GM23338 (cell line): ENCODE data around the gene CACNA1H. TPM values are rescaled to one million over a fixed set of nuclear protein-coding genes. Genes with fewer than 3 reads are reported as not detected.

Source experiments
- ATAC-seq: fragments of 200-7000 bp; cut with Tn5 transposase; 3 replicates; pipeline ENCODE4 v1.9.1; 2020
- DNase-seq: peaks from one replicate; pipeline ENCODE4 v3.0.0-alpha.2; 2015; ENCODE audit warnings: low spot score
- H2AFZ ChIP-seq: fragments of 200-600 bp; sonication (generic); 2 replicates; pipeline ENCODE4 v1.8.0; 2016; ENCODE audit warnings: antibody characterized with exemption, mild to moderate bottlenecking, moderate library complexity
- H3F3A ChIP-seq: fragments of 200-600 bp; sonication (generic); replicated peaks from 2 replicates; pipeline ENCODE4 v1.8.0; 2017; ENCODE audit warnings: antibody characterized with exemption, mixed run types, low read depth
- H3K27ac ChIP-seq: fragments of 200-600 bp; sonication (generic); 2 replicates; pipeline ENCODE4 v1.6.1; 2016; ENCODE audit warnings: low read depth
- H3K27me3 ChIP-seq: fragments of 200-600 bp; sonication (generic); 2 replicates; pipeline ENCODE4 v1.8.0; 2016; ENCODE audit warnings: mild to moderate bottlenecking, mixed run types, moderate library complexity; ENCODE audit not compliant: insufficient read depth
- H3K36me3 ChIP-seq: fragments of 200-600 bp; sonication (generic); 2 replicates; pipeline ENCODE4 v1.8.0; 2016; ENCODE audit warnings: mild to moderate bottlenecking; ENCODE audit not compliant: insufficient read depth
- H3K4me1 ChIP-seq: fragments of 200-600 bp; sonication (generic); 2 replicates; pipeline ENCODE4 v1.8.0; 2016; ENCODE audit warnings: mild to moderate bottlenecking, moderate library complexity; ENCODE audit not compliant: insufficient read depth
- H3K4me2 ChIP-seq: fragments of 200-600 bp; sonication (generic); 2 replicates; pipeline ENCODE4 v1.7.1; 2017; ENCODE audit warnings: mixed run types
- H3K4me3 ChIP-seq: fragments of 200-600 bp; sonication (generic); 2 replicates; pipeline ENCODE4 v1.6.1; 2016; ENCODE audit warnings: mixed run types
- H3K79me2 ChIP-seq: fragments of 200-600 bp; sonication (generic); replicated peaks from 2 replicates; pipeline ENCODE4 v1.8.0; 2017; ENCODE audit warnings: mild to moderate bottlenecking; ENCODE audit not compliant: insufficient read depth
- H3K9me2 ChIP-seq: fragments of 200-600 bp; sonication (generic); 2 replicates; pipeline ENCODE4 v1.8.0; 2017; ENCODE audit not compliant: insufficient read depth
- H4K20me1 ChIP-seq: fragments of 200-600 bp; sonication (generic); replicated peaks from 2 replicates; pipeline ENCODE4 v1.8.0; 2017; ENCODE audit warnings: mild to moderate bottlenecking; ENCODE audit not compliant: insufficient read depth
- H3K27ac Mint-ChIP-seq: 2 replicates; pipeline ENCODE4 v1.8.0; 2020; ENCODE audit warnings: inconsistent platforms, mild to moderate bottlenecking, moderate library complexity, mixed read lengths
- H3K27me3 Mint-ChIP-seq: 3 replicates; pipeline ENCODE4 v1.8.0; 2022; ENCODE audit warnings: low read depth, mild to moderate bottlenecking, moderate library complexity, mixed read lengths, inconsistent platforms; ENCODE audit not compliant: insufficient read depth, poor library complexity
- H3K36me3 Mint-ChIP-seq: 3 replicates; pipeline ENCODE4 v1.8.0; 2021; ENCODE audit warnings: low read depth, mild to moderate bottlenecking, inconsistent platforms, moderate library complexity, mixed read lengths
- H3K4me1 Mint-ChIP-seq: 3 replicates; pipeline ENCODE4 v1.8.0; 2020; ENCODE audit warnings: mild to moderate bottlenecking, inconsistent platforms, mixed read lengths
- H3K4me3 Mint-ChIP-seq: 3 replicates; pipeline ENCODE4 v1.8.0; 2021; ENCODE audit warnings: moderate library complexity, mild to moderate bottlenecking, inconsistent platforms, mixed read lengths
- H3K9me3 Mint-ChIP-seq: 3 replicates; pipeline ENCODE4 v1.8.0; 2020; ENCODE audit warnings: moderate library complexity, mild to moderate bottlenecking, inconsistent platforms, mixed read lengths
- EZH2 ChIP-seq: fragments of 200-600 bp; sonication (generic); IDR thresholded peaks from one replicate; pipeline ENCODE4 v1.8.0; 2017; ENCODE audit warnings: antibody characterized with exemption, mild to moderate bottlenecking, low read depth; ENCODE audit not compliant: unreplicated experiment
- EZH2phosphoT487 ChIP-seq: fragments of 200-600 bp; sonication (generic); IDR thresholded peaks from one replicate; pipeline ENCODE4 v1.8.1; 2018; ENCODE audit warnings: antibody characterized with exemption; ENCODE audit not compliant: unreplicated experiment
- NANOG ChIP-seq: IDR thresholded peaks from 2 replicates; pipeline ENCODE4 v1.6.1; 2016; ENCODE audit warnings: antibody characterized with exemption, borderline replicate concordance
- POLR2AphosphoS5 ChIP-seq: IDR thresholded peaks from 2 replicates; pipeline ENCODE4 v1.6.1; 2016; ENCODE audit warnings: antibody characterized with exemption, low read depth
- STAT1 ChIP-seq: IDR thresholded peaks from one replicate; pipeline ENCODE4 v1.6.1; 2016; ENCODE audit warnings: antibody characterized with exemption; ENCODE audit not compliant: unreplicated experiment
- ZNF331 ChIP-seq: fragments of 250-450 bp; sonication (Bioruptor Pico); IDR thresholded peaks from 2 replicates; pipeline ENCODE4 v1.5.0; 2020; ENCODE audit warnings: low read depth, mild to moderate bottlenecking, moderate library complexity
- polyA plus RNA-seq: library from polyadenylated mRNA; unstranded; fragments of >200 nt; fragmentation: Nextera tagmentation; extraction: Ambion mirVana; gene quantifications from 2 replicates; pipeline ENCODE4 v1.2.1, GENCODE V29; 2016
- total RNA-seq: library from RNA; depleted of rRNA; stranded (reverse); fragments of >200 nt; shearing (Covaris generic); gene quantifications from 2 replicates; pipeline ENCODE4 v1.2.3, GENCODE V29; 2014
- TF ChIP-seq, protein P1 (sequence below): fragments of 250-450 bp; sonication (Bioruptor Pico); IDR thresholded peaks from 2 replicates; pipeline ENCODE4 v1.5.0; 2020; ENCODE audit warnings: mild to moderate bottlenecking, moderate library complexity
- TF ChIP-seq, protein P2 (sequence below): IDR thresholded peaks from 2 replicates; pipeline ENCODE4 v1.6.1; 2016; ENCODE audit warnings: antibody characterized with exemption

Gene CACNA1H
- total and polyA plus RNA-seq, 2 experiments from 2014 or later, result 3.5 to 43.3 TPM

DNA sequence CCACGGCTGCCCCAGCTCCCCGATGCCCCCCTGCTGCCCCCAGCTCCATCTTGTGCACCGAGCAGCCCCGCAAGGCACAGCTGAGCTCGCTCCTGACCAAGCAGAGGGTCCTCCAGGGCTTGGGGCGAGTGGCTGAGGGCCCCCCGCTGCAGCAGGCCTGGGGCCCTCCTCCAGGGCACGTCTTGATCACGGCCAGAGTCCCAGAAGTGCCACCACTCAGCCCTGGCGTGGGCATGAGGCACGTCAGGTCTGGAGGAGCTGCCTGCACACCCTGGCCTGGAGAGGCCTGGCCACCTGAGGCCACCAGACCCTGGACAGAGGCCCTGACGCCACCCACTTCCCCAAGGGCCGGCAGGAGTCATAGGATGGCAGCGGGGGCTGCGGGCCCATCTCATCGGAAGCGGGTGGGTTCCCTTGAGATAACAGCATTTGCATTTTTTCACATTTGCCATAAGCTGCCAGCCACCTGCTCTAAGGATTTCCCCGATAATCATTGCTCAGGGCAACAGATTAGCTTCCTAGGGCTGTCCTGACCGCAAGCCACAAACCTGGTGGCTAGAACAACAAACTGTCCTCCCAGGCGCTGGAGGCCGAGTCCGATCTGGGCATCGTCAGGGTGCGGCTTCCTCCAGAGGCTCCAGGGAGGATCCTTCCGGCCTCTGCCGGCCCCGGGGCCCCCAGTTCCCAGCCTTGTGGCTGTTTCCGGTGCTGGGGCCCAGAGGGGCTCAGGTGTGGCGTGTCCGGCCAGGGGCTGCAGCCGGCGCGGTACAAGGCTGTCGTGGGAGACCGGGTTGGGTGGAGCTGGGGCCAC, 32.9 kb upstream of the CACNA1H start (continued):
- TF ChIP-seq, protein P1, sequence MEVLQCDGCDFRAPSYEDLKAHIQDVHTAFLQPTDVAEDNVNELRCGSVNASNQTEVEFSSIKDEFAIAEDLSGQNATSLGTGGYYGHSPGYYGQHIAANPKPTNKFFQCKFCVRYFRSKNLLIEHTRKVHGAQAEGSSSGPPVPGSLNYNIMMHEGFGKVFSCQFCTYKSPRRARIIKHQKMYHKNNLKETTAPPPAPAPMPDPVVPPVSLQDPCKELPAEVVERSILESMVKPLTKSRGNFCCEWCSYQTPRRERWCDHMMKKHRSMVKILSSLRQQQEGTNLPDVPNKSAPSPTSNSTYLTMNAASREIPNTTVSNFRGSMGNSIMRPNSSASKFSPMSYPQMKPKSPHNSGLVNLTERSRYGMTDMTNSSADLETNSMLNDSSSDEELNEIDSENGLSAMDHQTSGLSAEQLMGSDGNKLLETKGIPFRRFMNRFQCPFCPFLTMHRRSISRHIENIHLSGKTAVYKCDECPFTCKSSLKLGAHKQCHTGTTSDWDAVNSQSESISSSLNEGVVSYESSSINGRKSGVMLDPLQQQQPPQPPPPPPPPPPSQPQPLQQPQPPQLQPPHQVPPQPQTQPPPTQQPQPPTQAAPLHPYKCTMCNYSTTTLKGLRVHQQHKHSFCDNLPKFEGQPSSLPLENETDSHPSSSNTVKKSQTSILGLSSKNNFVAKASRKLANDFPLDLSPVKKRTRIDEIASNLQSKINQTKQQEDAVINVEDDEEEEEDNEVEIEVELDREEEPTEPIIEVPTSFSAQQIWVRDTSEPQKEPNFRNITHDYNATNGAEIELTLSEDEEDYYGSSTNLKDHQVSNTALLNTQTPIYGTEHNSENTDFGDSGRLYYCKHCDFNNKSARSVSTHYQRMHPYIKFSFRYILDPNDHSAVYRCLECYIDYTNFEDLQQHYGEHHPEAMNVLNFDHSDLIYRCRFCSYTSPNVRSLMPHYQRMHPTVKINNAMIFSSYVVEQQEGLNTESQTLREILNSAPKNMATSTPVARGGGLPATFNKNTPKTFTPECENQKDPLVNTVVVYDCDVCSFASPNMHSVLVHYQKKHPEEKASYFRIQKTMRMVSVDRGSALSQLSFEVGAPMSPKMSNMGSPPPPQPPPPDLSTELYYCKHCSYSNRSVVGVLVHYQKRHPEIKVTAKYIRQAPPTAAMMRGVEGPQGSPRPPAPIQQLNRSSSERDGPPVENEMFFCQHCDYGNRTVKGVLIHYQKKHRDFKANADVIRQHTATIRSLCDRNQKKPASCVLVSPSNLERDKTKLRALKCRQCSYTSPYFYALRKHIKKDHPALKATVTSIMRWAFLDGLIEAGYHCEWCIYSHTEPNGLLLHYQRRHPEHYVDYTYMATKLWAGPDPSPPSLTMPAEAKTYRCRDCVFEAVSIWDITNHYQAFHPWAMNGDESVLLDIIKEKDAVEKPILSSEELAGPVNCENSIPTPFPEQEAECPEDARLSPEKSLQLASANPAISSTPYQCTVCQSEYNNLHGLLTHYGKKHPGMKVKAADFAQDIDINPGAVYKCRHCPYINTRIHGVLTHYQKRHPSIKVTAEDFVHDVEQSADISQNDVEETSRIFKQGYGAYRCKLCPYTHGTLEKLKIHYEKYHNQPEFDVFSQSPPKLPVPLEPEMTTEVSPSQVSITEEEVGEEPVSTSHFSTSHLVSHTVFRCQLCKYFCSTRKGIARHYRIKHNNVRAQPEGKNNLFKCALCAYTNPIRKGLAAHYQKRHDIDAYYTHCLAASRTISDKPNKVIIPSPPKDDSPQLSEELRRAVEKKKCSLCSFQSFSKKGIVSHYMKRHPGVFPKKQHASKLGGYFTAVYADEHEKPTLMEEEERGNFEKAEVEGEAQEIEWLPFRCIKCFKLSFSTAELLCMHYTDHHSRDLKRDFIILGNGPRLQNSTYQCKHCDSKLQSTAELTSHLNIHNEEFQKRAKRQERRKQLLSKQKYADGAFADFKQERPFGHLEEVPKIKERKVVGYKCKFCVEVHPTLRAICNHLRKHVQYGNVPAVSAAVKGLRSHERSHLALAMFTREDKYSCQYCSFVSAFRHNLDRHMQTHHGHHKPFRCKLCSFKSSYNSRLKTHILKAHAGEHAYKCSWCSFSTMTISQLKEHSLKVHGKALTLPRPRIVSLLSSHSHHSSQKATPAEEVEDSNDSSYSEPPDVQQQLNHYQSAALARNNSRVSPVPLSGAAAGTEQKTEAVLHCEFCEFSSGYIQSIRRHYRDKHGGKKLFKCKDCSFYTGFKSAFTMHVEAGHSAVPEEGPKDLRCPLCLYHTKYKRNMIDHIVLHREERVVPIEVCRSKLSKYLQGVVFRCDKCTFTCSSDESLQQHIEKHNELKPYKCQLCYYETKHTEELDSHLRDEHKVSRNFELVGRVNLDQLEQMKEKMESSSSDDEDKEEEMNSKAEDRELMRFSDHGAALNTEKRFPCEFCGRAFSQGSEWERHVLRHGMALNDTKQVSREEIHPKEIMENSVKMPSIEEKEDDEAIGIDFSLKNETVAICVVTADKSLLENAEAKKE (CRISPR knock-in tag), result no peak
- TF ChIP-seq EZH2 (no peak), ZNF331 (CRISPR knock-in tag) (no peak), STAT1 (no peak), NANOG (no peak), POLR2AphosphoS5 (no peak)
- TF ChIP-seq, protein P2, sequence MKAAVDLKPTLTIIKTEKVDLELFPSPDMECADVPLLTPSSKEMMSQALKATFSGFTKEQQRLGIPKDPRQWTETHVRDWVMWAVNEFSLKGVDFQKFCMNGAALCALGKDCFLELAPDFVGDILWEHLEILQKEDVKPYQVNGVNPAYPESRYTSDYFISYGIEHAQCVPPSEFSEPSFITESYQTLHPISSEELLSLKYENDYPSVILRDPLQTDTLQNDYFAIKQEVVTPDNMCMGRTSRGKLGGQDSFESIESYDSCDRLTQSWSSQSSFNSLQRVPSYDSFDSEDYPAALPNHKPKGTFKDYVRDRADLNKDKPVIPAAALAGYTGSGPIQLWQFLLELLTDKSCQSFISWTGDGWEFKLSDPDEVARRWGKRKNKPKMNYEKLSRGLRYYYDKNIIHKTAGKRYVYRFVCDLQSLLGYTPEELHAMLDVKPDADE, result no peak

DNA sequence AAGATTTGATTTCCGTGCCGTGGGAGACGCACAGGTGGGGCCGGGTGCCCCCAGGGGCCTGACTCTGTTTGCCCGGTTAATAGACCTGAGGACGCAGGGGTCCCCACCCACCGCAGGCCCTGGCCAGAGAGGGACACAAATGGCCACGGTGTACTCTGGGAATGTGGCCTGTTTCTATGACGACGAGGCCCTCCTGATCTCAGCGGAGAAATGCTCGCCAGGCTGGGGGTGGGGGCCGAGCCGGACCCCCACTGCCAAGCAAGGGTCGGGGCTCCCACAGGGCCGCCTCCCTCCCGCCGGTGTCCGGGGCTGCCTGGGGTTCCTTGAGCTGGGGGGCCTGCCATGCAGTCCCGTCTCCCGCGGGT, 32.3 kb upstream of the CACNA1H start:
- no peak for ATAC-seq
- Histone ChIP-seq H3K27me3 (no peaks in the 10 kb centered on the region), H4K20me1 (no peaks in the 10 kb centered on the region), H3K36me3 (no peaks in the 10 kb centered on the region), H3K4me1 (no peaks in the 10 kb centered on the region), H3K27ac (no peak overlapping the region), H2AFZ (no peak overlapping the region), H3K79me2 (no peaks in the 10 kb centered on the region), H3F3A (no peaks in the 10 kb centered on the region), H3K4me2 (no peak overlapping the region), H3K4me3 (no peak overlapping the region), H3K9me2 (no peaks in the 10 kb centered on the region)
- no peak overlapping the region for H3K27ac Mint-ChIP-seq
- no peaks in the 10 kb centered on the region for H3K4me1 Mint-ChIP-seq
- H3K27me3 Mint-ChIP-seq, result no peaks in the 10 kb centered on the region
- DNase-seq, result no peak
- no peaks in the 10 kb centered on the region for H3K9me3 Mint-ChIP-seq
- H3K4me3 Mint-ChIP-seq, result no peak overlapping the region
- H3K36me3 Mint-ChIP-seq, result no peaks in the 10 kb centered on the region
- TF ChIP-seq ZNF331 (CRISPR knock-in tag), result no peak
- no peak for TF ChIP-seq EZH2phosphoT487
- TF ChIP-seq, protein P1 (CRISPR knock-in tag), result no peak
